Measurements from ENCODE around the gene IL1B. TPM values are rescaled to one million over a fixed set of nuclear protein-coding genes. Genes with fewer than 3 reads are reported as not detected.

IL1B gene
- total RNA-seq, 4 donors from 2014 or later = 0.22 to 2.7 (median 0.39) TPM; not detected in 1

DNA sequence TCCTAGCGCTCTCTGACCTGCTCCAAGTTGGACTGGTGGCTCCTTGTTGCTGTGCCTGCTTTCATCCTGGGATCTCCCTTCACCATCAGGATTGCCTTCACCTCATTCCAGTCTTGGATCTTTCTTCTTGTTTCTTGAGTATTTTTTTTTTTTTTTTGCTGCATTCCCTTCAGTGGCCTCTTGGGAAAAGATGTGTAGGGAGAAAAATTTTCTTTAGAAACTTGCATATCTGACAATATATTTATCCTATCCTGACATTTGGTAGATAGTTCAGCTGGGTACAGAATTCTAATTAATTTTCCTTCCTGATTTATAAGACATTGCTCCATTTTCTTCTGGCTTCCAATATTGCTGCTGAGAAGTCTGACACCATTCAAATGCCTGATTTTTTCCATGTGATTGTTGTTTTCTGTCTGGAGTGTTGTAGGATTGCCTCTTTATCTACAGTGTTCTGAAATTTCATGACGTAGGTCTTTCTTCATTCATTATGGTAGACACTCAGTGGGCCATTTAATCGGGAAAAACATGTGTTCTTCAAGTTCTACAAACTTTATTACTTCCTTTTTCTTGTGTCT, 29.3 kb downstream of the IL1B start:
- Histone ChIP-seq H3K27ac (no peak overlapping the region), H3K9me3 (peaks cover 0 to 7% (median 0%) of the 10 kb centered on the region in 4 donors), H3K27me3 (no peaks in the 10 kb centered on the region), H3K36me3 (no peaks in the 10 kb centered on the region), H3K4me1 (peaks cover 0 to 19% (median 10%) of the 10 kb centered on the region in 4 donors), H3K4me3 (no peak overlapping the region)
- WGBS, 2 donors = 98% methylated on average over 3 of the region's 3 CpGs
- DNase-seq (ENCODE audit: low spot score in 2 of 2) = no peak
- TF ChIP-seq EP300 (IDR thresholded peaks at IDR 0.05) = no peak
- no peak for TF ChIP-seq POLR2A (IDR thresholded peaks at IDR 0.05)
- TF ChIP-seq, protein P1, sequence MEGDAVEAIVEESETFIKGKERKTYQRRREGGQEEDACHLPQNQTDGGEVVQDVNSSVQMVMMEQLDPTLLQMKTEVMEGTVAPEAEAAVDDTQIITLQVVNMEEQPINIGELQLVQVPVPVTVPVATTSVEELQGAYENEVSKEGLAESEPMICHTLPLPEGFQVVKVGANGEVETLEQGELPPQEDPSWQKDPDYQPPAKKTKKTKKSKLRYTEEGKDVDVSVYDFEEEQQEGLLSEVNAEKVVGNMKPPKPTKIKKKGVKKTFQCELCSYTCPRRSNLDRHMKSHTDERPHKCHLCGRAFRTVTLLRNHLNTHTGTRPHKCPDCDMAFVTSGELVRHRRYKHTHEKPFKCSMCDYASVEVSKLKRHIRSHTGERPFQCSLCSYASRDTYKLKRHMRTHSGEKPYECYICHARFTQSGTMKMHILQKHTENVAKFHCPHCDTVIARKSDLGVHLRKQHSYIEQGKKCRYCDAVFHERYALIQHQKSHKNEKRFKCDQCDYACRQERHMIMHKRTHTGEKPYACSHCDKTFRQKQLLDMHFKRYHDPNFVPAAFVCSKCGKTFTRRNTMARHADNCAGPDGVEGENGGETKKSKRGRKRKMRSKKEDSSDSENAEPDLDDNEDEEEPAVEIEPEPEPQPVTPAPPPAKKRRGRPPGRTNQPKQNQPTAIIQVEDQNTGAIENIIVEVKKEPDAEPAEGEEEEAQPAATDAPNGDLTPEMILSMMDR (IDR thresholded peaks at IDR 0.05) = no peak

DNA sequence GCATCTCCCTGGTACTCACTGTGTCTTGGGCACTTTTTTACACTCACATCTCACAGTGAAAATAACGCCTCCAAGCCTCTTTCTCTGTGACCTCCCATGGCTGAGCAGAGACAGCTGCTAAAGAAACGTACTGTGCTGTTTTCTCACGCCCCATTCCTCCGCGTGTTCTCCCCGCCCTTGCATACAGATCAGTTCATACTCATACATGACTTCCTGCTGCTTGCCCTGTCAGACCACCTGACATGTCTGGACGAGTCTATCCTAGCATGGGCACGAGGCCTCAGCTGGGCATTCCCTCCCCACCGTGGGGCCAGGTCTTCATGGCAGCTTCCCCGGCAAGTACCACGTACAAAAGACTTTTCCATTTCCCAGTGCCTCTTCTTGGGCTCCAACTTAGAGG, 31.0 kb downstream of the IL1B start:
- TF ChIP-seq EP300 (IDR thresholded peaks at IDR 0.05) (no peak), POLR2A (IDR thresholded peaks at IDR 0.05) (no peak)
- TF ChIP-seq, protein P1 (IDR thresholded peaks at IDR 0.05) = no peak
- Histone ChIP-seq H3K4me3 (no peak overlapping the region), H3K9me3 (peaks cover 0 to 7% (median 0%) of the 10 kb centered on the region in 4 donors), H3K36me3 (no peaks in the 10 kb centered on the region), H3K27ac (no peak overlapping the region), H3K4me1 (peaks cover 0 to 7% (median 0%) of the 10 kb centered on the region in 4 donors), H3K27me3 (no peaks in the 10 kb centered on the region)
- WGBS, 2 donors = 93% methylated on average over 11 of the region's 11 CpGs
- no peak for DNase-seq (ENCODE audit: low spot score in 2 of 2)

DNA sequence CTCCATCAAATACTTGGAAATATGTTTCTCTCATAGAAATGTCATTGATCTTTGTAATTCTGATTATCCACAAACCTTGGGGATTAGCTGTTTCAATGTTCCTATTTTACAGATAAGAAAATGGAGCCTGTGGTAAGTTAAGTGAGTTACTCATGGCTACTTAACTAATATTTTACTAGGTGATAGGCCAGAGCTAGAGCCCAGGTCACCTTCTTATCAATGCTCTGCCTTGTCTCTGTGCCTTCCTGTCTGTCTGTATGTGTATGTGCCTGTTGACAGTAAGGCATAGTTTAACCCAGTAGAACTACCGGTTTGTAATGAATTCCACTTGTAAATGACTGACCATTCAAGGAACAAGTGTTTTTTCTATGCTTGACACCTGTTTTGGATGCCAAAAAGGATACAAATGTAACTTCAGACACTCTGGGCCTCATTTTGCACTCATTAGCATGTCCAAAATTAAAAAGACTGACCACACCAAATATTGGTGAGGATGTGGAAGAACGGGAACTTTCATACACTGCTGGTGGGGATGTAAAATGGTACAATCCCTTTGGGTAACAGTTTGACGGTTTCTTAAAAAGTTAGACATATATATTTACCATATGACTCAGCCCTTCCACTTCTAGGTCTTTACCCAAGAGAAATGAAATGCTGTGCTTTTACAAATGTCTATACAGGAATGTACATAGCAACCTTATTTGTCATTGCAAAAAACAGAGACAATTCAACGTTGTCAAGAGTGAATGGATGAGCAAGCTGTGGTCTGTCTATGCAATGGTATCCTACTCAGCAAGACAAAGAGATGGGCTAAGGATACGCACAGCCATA, 32.7 kb downstream of the IL1B start:
- no peak overlapping the region for H3K27ac ChIP-seq

DNA sequence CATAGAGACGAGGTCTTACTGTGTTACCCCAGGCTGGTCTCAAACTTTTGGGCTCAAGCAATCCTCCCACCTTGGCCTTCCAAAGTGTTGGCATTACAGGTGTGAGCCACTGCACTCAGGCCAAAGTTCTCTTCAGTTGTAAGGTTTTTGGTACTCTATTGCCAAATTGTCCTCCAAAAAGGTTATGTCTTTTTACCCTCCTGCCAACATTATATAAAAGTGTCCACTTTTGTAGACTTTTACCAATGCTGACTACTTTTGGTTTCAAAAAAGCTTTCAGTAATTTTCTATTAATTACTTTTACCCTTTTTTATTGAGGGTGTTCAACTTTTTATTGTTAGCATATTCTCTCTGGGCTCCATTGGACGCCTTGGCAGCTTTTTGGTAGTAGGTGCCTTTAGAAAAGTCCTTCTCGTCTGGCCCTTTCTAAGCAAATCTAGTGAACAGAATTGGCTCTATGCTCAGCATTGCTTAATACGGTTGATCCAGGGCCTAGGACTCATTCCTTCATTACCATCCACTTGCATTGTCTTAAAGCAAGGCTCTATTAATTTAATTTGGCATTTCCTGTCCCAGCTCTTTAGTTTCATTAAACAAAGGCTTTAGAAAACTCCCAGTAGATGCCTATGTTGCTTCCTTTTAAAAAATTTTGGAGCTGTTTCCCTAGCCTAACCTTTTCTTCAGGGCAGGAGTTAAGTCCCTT, 35.5 kb downstream of the IL1B start:
- H3K4me3 ChIP-seq = no peak overlapping the region
- H3K27me3 ChIP-seq = no peaks in the 10 kb centered on the region
- TF ChIP-seq POLR2A (IDR thresholded peaks at IDR 0.05) = no peak
- TF ChIP-seq EP300 (IDR thresholded peaks at IDR 0.05) = no peak
- TF ChIP-seq, protein P1 (IDR thresholded peaks at IDR 0.05) = no peak
- no peaks in the 10 kb centered on the region for H3K4me1 ChIP-seq
- no peak for DNase-seq (ENCODE audit: low spot score in 2 of 2)
- H3K9me3 ChIP-seq = peaks cover 0 to 7% (median 0%) of the 10 kb centered on the region in 4 donors
- no peaks in the 10 kb centered on the region for H3K36me3 ChIP-seq
- 83 to 85% methylated on average over 4 of the region's 4 CpGs for WGBS, 2 donors
- no peak overlapping the region for H3K27ac ChIP-seq

More for the DNA sequence above, 32.7 kb downstream of the IL1B start:
- Histone ChIP-seq H3K27me3 (no peaks in the 10 kb centered on the region), H3K4me1 (peaks cover 0 to 6% (median 0%) of the 10 kb centered on the region in 4 donors), H3K9me3 (peaks cover 0 to 13% (median 0%) of the 10 kb centered on the region in 4 donors), H3K36me3 (no peaks in the 10 kb centered on the region), H3K4me3 (no peak overlapping the region)
- no peak for DNase-seq (ENCODE audit: low spot score in 2 of 2)
- TF ChIP-seq, protein P1 (IDR thresholded peaks at IDR 0.05) = no peak
- TF ChIP-seq POLR2A (IDR thresholded peaks at IDR 0.05) (no peak), EP300 (IDR thresholded peaks at IDR 0.05) (no peak)
- WGBS, 2 donors = 74 to 79% methylated on average over 5 of the region's 5 CpGs

All from tibial nerve (tissue), 4 donors.